Large intestine (tissue), 3 donors: ENCODE data around the gene PHIP. TPM values are rescaled to one million over a fixed set of nuclear protein-coding genes. Genes with fewer than 3 reads are reported as not detected.
"Not testable (repeated sequence)": the region's sequence is repeated elsewhere in the genome, so short reads cannot be mapped to it uniquely, and the experiment has no call there.

Experiments
- DNase-seq, 2 donors: peaks; one replicate each; pipeline versions ENCODE4 v3.0.0 to v3.0.0-alpha.2; 2013
- H3K27ac ChIP-seq: one replicate; pipeline ENCODE4 v1.5.1; 2013; ENCODE audit warnings: low read length
- H3K27me3 ChIP-seq: 2 replicates; pipeline ENCODE4 v1.6.1; 2013; ENCODE audit warnings: low read length; ENCODE audit not compliant: control insufficient read depth, insufficient read depth
- H3K36me3 ChIP-seq: 2 replicates; pipeline ENCODE4 v1.6.1; 2013; ENCODE audit warnings: low read length; ENCODE audit not compliant: control insufficient read depth, insufficient read depth
- H3K4me1 ChIP-seq: one replicate; pipeline ENCODE4 v1.6.1; 2013; ENCODE audit warnings: low read length; ENCODE audit not compliant: control insufficient read depth, insufficient read depth
- H3K4me3 ChIP-seq: one replicate; pipeline ENCODE4 v1.5.1; 2013; ENCODE audit warnings: low read length
- H3K9me3 ChIP-seq: one replicate; pipeline ENCODE4 v1.6.1; 2013; ENCODE audit warnings: mild to moderate bottlenecking, low read depth, low read length, moderate library complexity; ENCODE audit not compliant: control insufficient read depth
- WGBS: methylation state at CpG from one replicate; pipeline ENCODE4 v1.1.5; 2013; ENCODE audit warnings: low lambda C conversion rate; ENCODE audit not compliant: insufficient coverage; 5-methylcytosine and 5-hydroxymethylcytosine counted together
- polyA plus RNA-seq: library from polyadenylated mRNA; unstranded; fragments of 120-200 nt; gene quantifications from one replicate; pipeline ENCODE4 v1.2.1, GENCODE V29; 2013

Gene PHIP
- polyA plus RNA-seq, 1 donor: 32.5 TPM

DNA sequence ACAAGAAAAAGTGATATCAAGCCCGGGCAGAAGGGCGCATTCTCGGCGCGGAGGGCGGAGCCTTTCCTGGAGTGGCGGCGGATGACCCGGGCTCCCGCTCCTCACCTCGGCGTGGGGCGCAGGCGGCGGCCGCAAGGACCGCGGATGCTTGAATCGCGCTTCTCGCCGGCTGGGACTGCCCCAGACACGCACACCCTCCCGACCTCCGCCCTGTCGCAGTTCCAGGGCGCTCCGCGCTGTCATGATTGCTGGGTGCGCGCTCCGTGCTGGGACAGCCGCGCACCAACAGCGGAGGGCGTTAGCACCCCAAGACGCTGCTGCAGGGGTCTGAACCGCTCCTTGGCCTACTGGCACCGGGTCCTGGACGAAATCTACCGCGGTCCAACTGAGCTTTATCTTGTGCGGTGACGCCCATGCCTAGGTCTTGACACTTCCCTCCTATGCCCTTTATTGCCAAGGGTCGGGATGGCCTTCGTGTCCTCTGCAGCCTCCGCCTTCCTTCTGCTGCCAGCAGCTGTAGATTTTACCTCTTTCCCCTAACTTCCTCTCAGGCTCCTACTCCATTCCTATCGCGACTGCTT, 167.4 kb downstream of the PHIP start:
- Histone ChIP-seq H3K27ac (peak overlapping the region; percentile 90), H3K27me3 (no peaks in the 10 kb centered on the region), H3K4me1 (peaks cover 10% of the 10 kb centered on the region), H3K4me3 (peak overlapping the region; percentile 69), H3K9me3 (no peaks in the 10 kb centered on the region), H3K36me3 (no peaks in the 10 kb centered on the region)
- DNase-seq: peak; percentile 56 to 81
- WGBS: no CpG with 5 or more reads among the region's 49 CpGs

DNA sequence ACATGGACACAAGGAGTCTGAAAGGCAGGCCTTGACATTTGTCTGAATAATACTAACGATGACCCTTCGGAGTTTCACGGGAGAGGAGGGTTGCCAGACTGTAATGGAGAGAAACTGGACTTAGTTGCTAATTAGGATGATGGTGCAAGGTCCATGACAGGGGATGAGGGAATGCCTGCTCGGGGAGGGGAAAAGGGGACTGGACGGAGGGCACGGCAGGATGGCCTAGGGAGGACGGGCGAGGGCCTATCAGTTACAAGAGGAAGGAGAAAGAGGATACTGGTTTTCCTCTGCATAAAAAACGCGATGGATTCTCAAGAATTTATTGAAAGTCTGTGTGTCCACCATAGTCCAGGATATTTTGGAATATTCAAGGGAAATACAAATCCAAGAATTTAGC, 168.0 kb downstream of the PHIP start:
- H3K4me3 ChIP-seq: peak overlapping the region; percentile 69
- 40% methylated on average over 3 of the region's 10 CpGs for WGBS
- peaks cover 10% of the 10 kb centered on the region for H3K4me1 ChIP-seq
- no peaks in the 10 kb centered on the region for H3K9me3 ChIP-seq
- peak; percentile 21 to 55 for DNase-seq
- H3K27ac ChIP-seq: peak overlapping the region; percentile 90
- H3K36me3 ChIP-seq: no peaks in the 10 kb centered on the region
- no peaks in the 10 kb centered on the region for H3K27me3 ChIP-seq

DNA sequence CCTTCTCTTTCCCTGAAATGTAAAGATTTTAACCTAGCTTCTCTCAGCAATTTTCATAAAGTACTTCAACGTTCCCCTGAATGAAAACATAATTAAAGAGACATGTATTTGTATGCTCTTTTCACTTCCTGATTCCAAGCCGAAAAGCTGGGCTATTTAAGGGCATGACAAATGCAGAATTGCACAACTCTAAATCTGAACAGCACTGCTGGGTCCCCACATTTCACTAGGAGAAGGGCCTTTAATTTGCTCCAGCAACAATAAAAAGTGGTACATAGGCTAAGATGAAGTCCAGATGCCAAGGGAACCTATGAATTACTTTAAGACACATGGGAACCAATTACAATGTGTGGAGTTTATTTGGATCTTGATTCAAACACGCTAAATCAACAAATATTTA, 168.7 kb downstream of the PHIP start:
- peak in 1 of 2 donors; percentile 26 for DNase-seq

DNA sequence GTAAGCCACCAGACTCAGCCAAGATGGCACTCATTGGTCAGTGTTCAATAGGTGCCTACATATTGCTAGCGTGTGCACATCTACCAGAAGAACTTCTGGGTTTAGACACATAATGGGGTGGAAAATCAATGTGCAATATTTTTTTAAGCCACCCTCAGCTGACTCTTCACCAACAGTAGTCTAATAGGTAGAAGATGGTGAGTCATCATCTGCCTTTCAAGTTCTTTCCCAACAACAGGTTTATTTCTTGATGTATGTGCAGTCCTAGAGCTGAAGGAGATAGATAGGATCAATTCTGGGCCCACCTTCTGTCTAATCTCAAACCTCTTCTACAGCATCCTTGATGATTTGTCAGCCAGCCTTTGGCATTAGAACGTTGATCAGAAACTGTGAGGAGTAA, 169.4 kb downstream of the PHIP start:
- Histone ChIP-seq H3K9me3 (no peaks in the 10 kb centered on the region), H3K4me1 (peaks cover 10% of the 10 kb centered on the region), H3K27me3 (no peaks in the 10 kb centered on the region), H3K36me3 (no peaks in the 10 kb centered on the region), H3K27ac (no peak overlapping the region), H3K4me3 (no peak overlapping the region)
- WGBS: 80% methylated on average over 1 of the region's 2 CpGs
- peak; percentile 12 to 14 for DNase-seq

More for the DNA sequence above, 168.7 kb downstream of the PHIP start:
- 100% methylated on average over 1 of the region's 3 CpGs for WGBS
- Histone ChIP-seq H3K27ac (no peak overlapping the region), H3K9me3 (no peaks in the 10 kb centered on the region), H3K36me3 (no peaks in the 10 kb centered on the region), H3K4me3 (no peak overlapping the region), H3K27me3 (no peaks in the 10 kb centered on the region), H3K4me1 (peaks cover 10% of the 10 kb centered on the region)

DNA sequence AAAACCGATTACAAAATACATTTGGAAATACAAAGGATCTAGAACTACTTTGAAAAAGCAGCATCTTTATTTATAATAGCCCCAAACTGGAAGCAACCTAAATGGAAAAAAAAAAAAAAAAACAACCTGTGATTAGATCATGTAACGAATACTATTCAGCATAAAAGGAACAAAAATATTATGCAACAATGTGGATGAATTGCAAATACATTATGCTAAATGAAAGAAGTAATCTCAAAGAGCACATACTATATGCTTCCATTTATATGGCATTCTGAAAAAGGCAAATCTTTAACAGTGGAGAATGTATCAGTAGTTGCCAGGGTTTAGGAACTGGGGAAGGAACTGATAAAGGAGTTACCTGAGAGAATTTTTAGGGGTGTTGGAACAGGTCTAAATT, 181.8 kb downstream of the PHIP start:
- peaks cover 9% of the 10 kb centered on the region for H3K36me3 ChIP-seq
- DNase-seq: no peak
- peaks cover 4% of the 10 kb centered on the region for H3K9me3 ChIP-seq
- no peaks in the 10 kb centered on the region for H3K27me3 ChIP-seq
- H3K27ac ChIP-seq: no peak overlapping the region
- H3K4me1 ChIP-seq: no peaks in the 10 kb centered on the region
- H3K4me3 ChIP-seq: no peak overlapping the region
- 88% methylated on average over 1 of the region's 2 CpGs for WGBS

DNA sequence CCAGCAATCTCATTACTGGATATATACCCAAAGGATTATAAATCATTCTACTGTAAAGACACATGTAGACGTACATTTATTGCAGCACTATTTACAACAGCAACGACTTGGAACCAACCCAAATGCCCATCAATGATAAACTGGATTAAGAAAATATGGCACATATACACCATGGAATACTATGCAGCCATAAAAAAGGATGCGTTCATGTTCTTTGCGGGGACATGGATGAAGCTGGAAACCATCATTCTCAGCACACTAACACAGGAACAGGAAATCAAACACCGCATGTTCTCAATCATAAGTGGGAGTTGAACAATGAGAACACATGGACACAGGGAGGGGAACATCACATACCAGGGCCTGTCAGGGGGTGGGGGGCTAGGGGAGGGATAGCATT, 188.2 kb downstream of the PHIP start:
- H3K27me3 ChIP-seq, H3K4me3 ChIP-seq, DNase-seq, H3K4me1 ChIP-seq, H3K27ac ChIP-seq, H3K36me3 ChIP-seq, H3K9me3 ChIP-seq: not testable (repeated sequence)
- 100% methylated on average over 1 of the region's 5 CpGs for WGBS

Other genes starting within 250 kb of the PHIP start
- gene IRAK1BP1, start 210.7 kb downstream of the PHIP start, polyA plus RNA-seq: 4.4 TPM
- 181 TPM for gene HMGN3, start 156.4 kb upstream of the PHIP start, polyA plus RNA-seq